HT1080 (cell line): Measurements from ENCODE around the gene AQP6. TPM values are rescaled to one million over a fixed set of nuclear protein-coding genes. Genes with fewer than 3 reads are reported as not detected.
"Not testable (repeated sequence)": the region's sequence is repeated elsewhere in the genome, so short reads cannot be mapped to it uniquely, and the experiment has no call there.

ENCODE experiments used
- DNase-seq: peaks from one replicate; pipeline ENCODE4 v3.0.0-alpha.2; 2015; ENCODE audit warnings: low read depth
- total RNA-seq: library from RNA; depleted of rRNA; stranded (reverse); fragments of >200 nt; shearing (Covaris generic); gene quantifications from 2 replicates; pipeline ENCODE4 v1.2.3, GENCODE V29; 2014

Gene AQP6
- total RNA-seq, 1 experiment from 2014 or later = not detected

DNA sequence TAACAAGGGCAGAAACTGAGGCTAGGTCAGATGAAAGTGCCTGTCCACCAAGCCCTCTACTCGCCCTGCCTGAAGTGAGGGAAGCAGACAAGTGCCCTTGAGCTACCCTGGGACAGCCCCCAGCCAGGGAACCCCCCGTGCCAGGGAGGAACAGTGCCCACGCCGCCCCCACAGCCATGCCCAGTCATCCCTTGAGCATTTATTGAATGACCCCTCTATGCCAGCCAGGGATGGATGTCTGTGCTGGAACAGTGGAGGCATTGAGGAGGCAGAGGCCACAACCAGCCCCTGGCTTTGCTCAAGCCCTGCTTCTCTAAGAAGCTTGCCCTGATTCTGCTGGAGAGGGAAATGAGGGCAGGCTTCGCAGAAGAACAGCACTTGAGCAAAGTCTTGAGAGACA, 3.7 kb upstream of the AQP6 start:
- DNase-seq = no peak

DNA sequence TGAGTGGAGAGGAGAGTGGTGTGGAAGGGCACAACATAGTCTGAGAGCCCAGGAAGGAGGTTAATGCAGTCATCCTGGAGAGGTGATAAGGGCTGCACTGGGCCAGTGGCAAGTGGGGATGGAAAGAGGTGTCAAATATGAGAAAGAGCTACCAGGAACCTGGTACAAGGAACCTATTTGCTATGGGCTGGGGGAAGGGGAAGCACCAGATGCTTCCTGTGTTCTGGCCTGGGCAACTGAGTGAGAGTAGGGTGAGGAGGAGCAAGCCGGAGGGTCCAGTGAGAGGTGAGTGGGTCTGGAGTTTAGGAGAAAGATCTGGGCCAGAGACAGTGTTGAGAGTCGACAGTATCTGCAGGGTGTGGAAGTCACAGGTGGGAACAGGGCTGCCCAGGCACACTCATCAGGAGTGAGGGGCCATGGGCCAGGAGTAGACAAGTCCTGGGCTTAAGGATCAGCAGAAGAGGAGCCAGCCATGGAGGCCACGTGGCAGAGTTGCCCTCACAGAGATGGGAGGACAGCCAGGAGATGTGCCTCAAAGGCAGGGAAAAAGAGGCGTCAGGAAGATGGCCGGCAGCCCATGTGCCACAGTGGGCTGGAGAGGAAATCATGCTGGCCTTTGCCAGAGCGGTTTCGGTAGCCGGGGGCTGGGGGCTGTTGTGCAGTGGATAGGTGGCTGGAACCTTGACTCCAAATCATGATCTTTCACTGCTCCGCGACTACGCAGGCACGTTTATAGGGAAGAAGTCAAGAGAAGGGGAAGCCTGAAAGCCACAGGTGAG, 2.9 kb upstream of the AQP6 start:
- no peak for DNase-seq

DNA sequence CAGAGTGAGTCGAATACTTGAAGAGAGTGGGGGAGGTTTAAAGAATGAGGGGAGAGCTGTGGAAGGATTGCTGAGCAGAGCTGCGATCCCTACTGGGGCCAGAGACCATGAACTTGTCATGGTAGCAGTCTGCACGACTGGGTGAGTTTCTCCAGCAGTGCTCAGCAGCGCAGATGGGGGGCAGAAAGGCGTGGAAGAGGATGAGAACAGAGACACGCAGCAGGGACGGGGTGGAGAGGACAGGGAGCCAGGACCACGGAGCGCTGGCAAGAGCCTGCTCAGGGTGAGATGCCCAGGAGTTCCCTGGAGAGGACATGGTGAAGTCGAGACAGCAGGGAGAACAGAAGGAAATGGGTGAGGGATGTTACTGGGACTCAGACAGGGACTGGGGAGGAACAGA, 2.1 kb upstream of the AQP6 start:
- DNase-seq = no peak

- DNase-seq = no peak
These were observed 1.6 kb upstream of the AQP6 start for GRCh38 chr12:49971141-49971540.

DNA sequence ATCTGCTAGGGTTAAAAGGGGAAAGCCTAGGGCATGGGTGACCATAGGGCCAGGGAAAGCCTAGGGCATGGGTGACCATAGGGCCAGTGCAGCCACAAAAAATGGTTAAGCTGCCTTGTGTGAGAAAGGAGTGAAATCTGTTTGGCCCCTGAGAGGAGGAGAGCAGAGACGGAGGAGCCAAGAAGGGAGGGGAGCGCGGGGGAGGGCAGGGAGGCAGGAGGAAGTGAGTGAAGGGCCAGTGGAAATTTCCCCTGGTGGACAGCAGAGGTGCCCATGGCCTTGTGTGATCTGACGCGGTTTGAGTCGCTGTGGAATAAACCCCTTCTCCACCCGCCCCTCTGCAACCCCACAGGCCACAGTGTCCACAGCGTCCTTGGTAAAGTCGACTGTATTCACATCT, 618 bp upstream of the AQP6 start:
- DNase-seq = no peak

DNA sequence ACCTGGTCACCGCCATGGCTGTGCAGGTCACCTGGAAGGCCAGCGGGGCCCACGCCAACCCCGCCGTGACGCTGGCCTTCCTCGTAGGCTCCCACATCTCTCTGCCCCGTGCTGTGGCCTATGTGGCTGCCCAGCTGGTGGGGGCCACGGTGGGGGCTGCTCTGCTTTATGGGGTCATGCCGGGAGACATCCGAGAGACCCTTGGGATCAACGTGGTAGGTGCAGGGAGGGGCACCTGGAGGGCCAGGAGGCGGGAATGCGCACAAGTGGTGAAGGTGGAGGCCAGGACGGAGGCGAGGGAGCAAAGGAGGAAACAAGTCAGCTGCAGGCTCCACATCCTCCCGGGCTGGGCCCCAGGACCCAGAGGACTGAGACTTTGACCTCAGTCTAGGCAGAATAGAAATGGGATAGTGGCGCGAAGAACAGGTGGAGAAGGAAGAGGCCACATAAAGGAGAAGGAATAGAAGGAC, 649 bp downstream of the AQP6 start:
- DNase-seq = no peak

GRCh38 chr12:49974231-49974675, 1.5 kb downstream of the AQP6 start:
- no peak for DNase-seq

GRCh38 chr12:49974677-49975317, 2.0 kb downstream of the AQP6 start:
- DNase-seq = no peak

DNA sequence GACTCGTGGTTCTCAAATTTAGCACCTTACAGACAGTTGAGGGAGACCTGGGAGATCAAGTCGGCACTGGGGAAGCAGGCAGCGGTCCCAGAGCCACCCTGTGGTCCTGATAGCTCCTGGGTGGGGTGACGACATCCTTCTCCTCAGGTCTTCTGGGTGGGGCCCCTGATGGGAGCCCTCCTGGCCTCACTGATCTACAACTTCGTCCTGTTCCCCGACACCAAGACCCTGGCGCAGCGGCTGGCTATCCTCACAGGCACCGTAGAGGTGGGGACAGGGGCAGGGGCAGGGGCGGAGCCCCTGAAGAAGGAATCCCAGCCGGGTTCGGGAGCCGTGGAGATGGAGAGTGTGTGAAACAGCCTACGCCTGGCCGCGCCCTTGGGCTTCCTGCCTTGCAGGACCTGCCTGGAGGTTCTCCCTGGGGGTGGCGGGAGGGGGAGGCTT, 2.6 kb downstream of the AQP6 start:
- no peak for DNase-seq

- DNase-seq = no peak
These were observed 3.8 kb downstream of the AQP6 start for GRCh38 chr12:49976557-49976956.

DNA sequence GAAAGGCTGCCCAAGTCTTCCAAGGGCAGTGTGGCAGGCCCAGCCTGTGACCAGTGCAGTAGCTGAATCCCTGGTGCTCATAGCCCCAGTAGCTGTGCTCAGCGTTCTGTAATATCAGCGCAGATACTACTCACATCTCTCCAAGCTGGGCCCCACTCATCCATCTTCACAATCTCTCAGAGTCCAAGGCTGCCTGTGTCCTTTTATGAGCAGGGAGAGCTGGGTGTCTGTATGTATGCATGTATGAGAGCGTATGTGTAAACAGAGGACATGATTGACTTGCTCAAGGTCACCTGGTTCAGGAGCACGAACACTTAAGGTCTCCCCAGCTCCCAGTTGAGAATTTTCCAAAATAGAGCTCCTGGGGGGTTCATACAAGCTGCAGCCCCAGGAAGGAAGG, 5.4 kb downstream of the AQP6 start:
- no peak for DNase-seq

GRCh38 chr12:49979016-49979586, 6.4 kb downstream of the AQP6 start:
- no peak for DNase-seq

- DNase-seq = no peak
These were observed 7.0 kb downstream of the AQP6 start for GRCh38 chr12:49979791-49980190.

DNA sequence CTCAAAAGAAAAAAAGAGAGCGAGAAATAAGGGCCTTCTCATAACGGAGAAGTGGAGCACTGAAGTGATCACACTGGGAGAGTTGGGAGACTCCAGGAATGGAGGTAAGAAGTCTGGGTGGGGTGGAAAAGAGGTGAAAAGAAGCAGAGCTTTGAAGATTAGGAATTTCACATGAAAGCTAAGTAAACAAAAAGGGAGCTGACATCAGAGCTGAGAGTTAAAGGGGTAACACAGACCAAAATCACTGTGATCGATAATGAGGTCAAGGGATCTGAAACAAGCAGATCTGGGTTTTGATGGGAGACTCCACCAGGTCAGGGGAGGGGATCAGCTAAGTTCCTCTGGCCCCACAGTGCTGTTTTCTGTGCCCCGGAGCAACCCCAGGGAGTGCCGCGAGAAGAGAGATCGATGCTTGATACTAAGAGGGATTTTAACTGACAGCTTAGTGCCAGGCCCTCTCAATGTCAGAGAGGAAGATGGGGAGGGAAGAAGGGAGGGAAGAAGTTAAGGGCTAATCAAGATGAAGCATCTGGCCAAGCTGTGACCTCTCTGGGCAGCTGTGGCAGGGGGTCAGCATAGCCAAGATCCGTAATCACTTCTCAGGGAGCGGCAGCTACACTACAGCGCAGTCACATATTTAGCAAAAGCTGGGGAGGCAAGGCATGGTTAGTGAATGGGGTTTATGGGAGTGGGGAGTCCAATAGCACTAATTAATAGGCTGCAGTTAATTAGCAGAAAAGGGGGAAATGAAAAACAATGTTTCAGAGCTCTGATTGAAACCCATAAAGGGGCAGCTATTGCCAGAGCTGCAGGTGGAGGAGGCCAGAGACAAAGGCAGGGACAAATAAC, 8.0 kb downstream of the AQP6 start:
- DNase-seq = no peak

DNA sequence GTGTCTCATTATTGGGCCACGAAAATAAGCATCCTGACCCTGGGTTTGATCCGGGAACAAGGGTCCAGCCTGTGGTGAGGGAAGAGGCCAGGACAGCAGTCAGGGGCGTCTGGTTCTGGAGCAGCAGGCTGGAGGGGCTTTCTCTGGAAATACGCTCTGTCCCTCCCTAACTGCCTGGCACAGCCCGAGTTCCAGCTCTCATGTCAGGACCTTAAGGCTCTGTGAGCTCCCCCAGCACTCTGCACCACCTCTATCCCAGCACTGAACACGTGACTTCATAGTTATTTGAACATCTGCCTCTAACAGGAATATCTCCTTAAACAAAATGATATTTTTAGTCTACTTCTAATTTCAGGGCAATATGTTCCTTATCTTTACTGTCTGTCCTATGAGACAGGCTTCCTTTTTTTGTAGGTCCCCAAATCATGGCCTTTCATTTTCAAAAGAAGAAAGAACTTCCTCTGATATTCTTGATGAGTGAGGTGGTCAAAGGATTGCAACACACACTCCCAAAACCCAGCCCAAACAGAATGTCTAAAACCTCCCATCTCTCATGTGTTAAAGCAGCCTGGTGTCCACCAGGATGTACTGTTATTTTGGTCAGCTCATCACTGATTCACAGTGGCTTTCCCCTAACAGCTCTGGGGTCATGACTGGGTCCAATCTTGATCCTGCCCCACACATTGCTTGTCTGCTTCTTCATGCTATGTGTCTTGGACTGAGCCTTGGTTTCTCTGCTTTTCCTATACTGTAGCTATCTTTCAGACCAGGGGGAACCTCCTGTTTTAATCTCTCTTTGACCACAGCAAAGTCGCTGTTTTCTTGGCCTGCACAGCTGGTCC, 9.7 kb downstream of the AQP6 start:
- no peak for DNase-seq

- peak; percentile 92 for DNase-seq
These were observed 11.1 kb downstream of the AQP6 start for GRCh38 chr12:49983892-49984291.

DNA sequence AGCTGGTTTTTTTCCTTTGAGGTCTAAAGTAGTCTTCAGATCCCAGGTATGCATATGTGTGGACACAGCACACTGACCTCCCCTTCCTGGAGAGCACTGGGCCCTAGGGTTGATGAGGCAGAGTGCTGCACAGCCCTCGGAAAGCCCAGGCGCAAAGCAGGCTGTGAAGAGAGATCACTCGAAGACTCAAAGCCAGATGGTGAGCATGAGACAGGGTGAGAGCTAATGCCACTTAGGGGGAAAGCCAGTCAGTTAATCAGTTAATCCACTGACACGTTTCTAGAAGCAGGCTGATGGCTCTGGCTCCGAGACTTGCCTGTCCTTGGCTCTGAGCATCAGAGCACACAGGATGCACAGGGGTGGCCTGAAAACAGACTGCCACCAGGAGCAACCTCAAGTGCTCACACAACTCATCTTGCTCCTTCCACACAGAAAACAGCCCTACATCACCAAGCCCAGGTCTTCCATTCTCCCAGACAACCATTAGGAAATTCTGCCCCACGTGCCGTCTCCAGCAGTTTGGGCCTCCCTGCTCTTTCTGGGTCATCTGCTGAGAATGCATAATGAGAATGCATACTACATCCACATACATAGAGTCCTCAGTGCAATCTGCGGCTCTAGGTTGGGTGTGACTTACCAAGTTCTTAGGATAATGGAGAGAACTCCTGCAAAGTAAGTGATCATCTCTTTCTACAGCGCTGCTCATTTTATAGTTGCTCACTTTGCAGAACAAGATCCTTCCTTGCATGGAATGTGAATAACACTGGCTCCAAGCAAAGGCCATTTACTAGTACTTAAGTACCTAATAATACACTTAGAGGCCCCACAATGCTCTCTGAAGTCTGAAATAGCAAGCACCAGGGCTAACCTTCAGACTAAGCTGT, 12.0 kb downstream of the AQP6 start:
- DNase-seq = no peak

DNA sequence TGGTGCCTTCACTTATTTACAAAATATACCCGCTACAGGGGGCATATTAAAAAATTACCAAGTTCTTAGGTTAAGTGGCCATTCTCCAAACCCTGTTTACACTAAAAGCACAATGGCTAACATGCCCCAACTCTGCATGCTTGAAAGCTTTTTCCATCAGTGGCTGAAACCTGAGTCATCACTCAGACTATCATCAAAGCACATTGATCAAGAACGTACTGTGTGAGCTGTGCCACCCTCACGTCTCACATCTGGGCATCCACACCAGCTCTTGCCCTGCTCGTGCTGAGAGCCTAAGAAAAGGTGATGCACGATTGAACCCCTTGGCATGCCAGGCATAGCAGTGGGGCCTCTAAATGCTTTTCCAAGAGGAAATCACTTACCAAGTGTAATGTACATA, 13.2 kb downstream of the AQP6 start:
- no peak for DNase-seq

DNA sequence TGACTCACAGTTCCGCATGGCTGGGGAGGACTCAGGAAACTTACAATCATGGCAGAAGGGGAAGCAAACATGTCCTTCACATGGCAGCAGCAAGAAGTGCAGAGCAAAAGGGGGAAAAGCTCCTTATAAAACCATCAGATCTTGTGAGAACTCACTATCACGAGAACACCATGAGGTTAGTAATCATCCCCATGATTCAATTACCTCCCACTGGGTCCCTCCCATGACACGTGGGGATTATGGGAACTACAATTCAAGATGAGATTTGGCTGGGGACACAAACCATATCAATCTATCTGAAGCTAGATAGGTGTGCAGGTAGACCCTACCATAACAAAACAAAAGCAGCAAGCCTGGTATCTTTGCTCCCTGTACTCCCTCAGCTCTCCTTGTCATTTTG, 13.7 kb downstream of the AQP6 start:
- not testable (repeated sequence) for DNase-seq
